K562 (cell line): ENCODE results near the gene BMAL1. TPM values are rescaled to one million over a fixed set of nuclear protein-coding genes. Genes with fewer than 3 reads are reported as not detected.
"Not testable (repeated sequence)": the region's sequence is repeated elsewhere in the genome, so short reads cannot be mapped to it uniquely, and the experiment has no call there.

Experiments
- ATAC-seq: fragments of 200-7000 bp; cut with Tn5 transposase; 3 replicates; pipeline ENCODE4 v1.9.1; 2020; ENCODE audit warnings: moderate library complexity
- BruUV-seq: library from RNA; stranded (reverse); fragments of 400-500 nt; replicated peaks from 2 replicates; lab custom pipeline; 2021; lab: Mats Ljungman, UMichigan
- CTCF ChIA-PET: fragments of 300-600 bp; formaldehyde crosslinking; extraction: SDS; loops from one replicate; lab custom pipeline; 2021; ENCODE audit warnings: low intra/inter-chr PET ratio; lab: Yijun Ruan, JAX
- POLR2A ChIA-PET: fragments of 300-600, 350-650 bp; sonication (Branson Sonifier 250); formaldehyde crosslinking; extraction: SDS; loops from one replicate; lab custom pipeline; 2021; ENCODE audit warnings: antibody characterized with exemption, inconsistent platforms; lab: Yijun Ruan, JAX
- DNase-seq, 4 experiments: peaks; one replicate each; pipeline versions ENCODE4 v3.0.0 to v3.0.0-alpha.2; 2011 to 2018; ENCODE audit warnings: low spot score in 3 of 4, mixed read lengths in 3 of 4; ENCODE audit errors: extremely low read depth in 1 of 4
- FAIRE-seq: peaks from 2 replicates; lab custom pipeline; 2011; peaks lifted over from hg19 to GRCh38; lab: Jason Lieb, UNC
- H2AFZ ChIP-seq: 2 replicates; pipeline ENCODE4 v1.6.0; 2011; ENCODE audit warnings: low read depth, low read length, control low read depth, inconsistent platforms
- H3K27ac ChIP-seq: fragments of 200-600 bp; 3 replicates; pipeline ENCODE4 v1.8.0; 2011; ENCODE audit warnings: low read depth, mild to moderate bottlenecking, control low read depth, inconsistent platforms, low read length, moderate library complexity, mixed read lengths; ENCODE audit errors: extremely low read depth
- H3K27me3 ChIP-seq, 2 experiments: fragments of 300-600 bp in 1 of 2; 2 replicates in 1 of 2; 3 replicates in 1 of 2; pipeline versions ENCODE4 v1.6.0 to v1.8.0; 2011; ENCODE audit warnings: inconsistent platforms in 2 of 2, low read length in 2 of 2, mild to moderate bottlenecking in 1 of 2, mixed read lengths in 1 of 2, moderate library complexity in 1 of 2; ENCODE audit not compliant: control insufficient read depth in 2 of 2, insufficient read depth in 2 of 2
- H3K36me3 ChIP-seq: fragments of 300-600 bp; 3 replicates; pipeline ENCODE4 v1.8.0; 2011; ENCODE audit warnings: mild to moderate bottlenecking, low read length, inconsistent platforms; ENCODE audit not compliant: control insufficient read depth, insufficient read depth
- H3K4me1 ChIP-seq, 2 experiments: fragments of 200-600 bp in 1 of 2; replicated peaks in 1 of 2; 2 replicates in 1 of 2; 3 replicates in 1 of 2; pipeline versions ENCODE4 v1.5.1 to v1.8.0; 2011; ENCODE audit warnings: inconsistent platforms in 2 of 2, low read length in 2 of 2, mild to moderate bottlenecking in 1 of 2, mixed read lengths in 1 of 2, moderate library complexity in 1 of 2; ENCODE audit not compliant: control insufficient read depth in 2 of 2, insufficient read depth in 2 of 2
- H3K4me2 ChIP-seq: 2 replicates; pipeline ENCODE4 v1.6.1; 2011; ENCODE audit warnings: low read length, control low read depth, inconsistent platforms, mixed read lengths; ENCODE audit not compliant: insufficient read depth
- H3K4me3 ChIP-seq: fragments of 200-600 bp; sonication (generic), shearing (Covaris generic); 2 replicates; pipeline ENCODE4 v1.5.1; 2016; ENCODE audit warnings: control low read depth, inconsistent platforms
- H3K79me2 ChIP-seq: fragments of 200-600 bp; 3 replicates; pipeline ENCODE4 v1.8.0; 2011; ENCODE audit warnings: low read length, inconsistent platforms; ENCODE audit not compliant: control insufficient read depth, insufficient read depth
- H3K9ac ChIP-seq, 2 experiments: 2 replicates each; pipeline versions ENCODE4 v1.6.0 to v1.6.1; 2011; ENCODE audit warnings: low read depth in 2 of 2, low read length in 2 of 2, control low read depth in 1 of 2, inconsistent platforms in 1 of 2, mild to moderate bottlenecking in 1 of 2, mixed read lengths in 1 of 2; ENCODE audit not compliant: insufficient read depth in 1 of 2
- H3K9me1 ChIP-seq: one replicate; pipeline ENCODE4 v1.6.0; 2011; ENCODE audit warnings: inconsistent platforms, mild to moderate bottlenecking, low read length, moderate library complexity; ENCODE audit not compliant: control insufficient read depth, insufficient read depth
- H3K9me3 ChIP-seq: replicated peaks from 2 replicates; pipeline ENCODE4 v1.5.1; 2011; ENCODE audit warnings: low read depth, low read length, inconsistent platforms; ENCODE audit not compliant: control insufficient read depth, insufficient read depth
- H4K20me1 ChIP-seq: replicated peaks from 2 replicates; pipeline ENCODE4 v1.6.1; 2011; ENCODE audit warnings: low read length, inconsistent platforms, mixed read lengths; ENCODE audit not compliant: control insufficient read depth, insufficient read depth
- ADNP ChIP-seq: fragments of 200-800 bp; sonication (Bioruptor generic); IDR thresholded peaks from 2 replicates; pipeline ENCODE4 v1.6.1; 2016; ENCODE audit warnings: missing genetic modification characterization, missing compliant biosample characterization
- BRD4 ChIP-seq: fragments of 200-600 bp; sonication (generic); IDR thresholded peaks from 2 replicates; pipeline ENCODE4 v1.6.1; 2017; ENCODE audit warnings: inconsistent platforms
- CEBPG ChIP-seq, 3 experiments: fragments of 200-800 bp in 1 of 3; sonication (Bioruptor generic) in 1 of 3; sonication (generic) in 1 of 3; formaldehyde crosslinking in 1 of 3; IDR thresholded peaks in 2 of 3; conservative IDR thresholded peaks in 1 of 3; 2 replicates each; pipeline versions ENCODE4 v1.6.1 to v1.8.0; 2016 to 2022; ENCODE audit warnings: missing compliant biosample characterization in 2 of 3, missing genetic modification characterization in 2 of 3, mild to moderate bottlenecking in 1 of 3, missing genetic modification reagents in 1 of 3
- ELF4 ChIP-seq: fragments of 450-650 bp; formaldehyde crosslinking; IDR thresholded peaks from 2 replicates; pipeline ENCODE4 v1.4.0; 2022; ENCODE audit warnings: missing genetic modification characterization
- KHSRP ChIP-seq: fragments of 450-650 bp; IDR thresholded peaks from 2 replicates; pipeline ENCODE4 v1.6.1; 2017
- KLF10 ChIP-seq: fragments of 250-450 bp; sonication (Bioruptor Pico); IDR thresholded peaks from 2 replicates; pipeline ENCODE4 v1.6.1; 2021; ENCODE audit warnings: matching md5 sums
- PHB2 ChIP-seq: fragments of 450-650 bp; IDR thresholded peaks from 2 replicates; pipeline ENCODE4 v1.6.1; 2017; ENCODE audit warnings: low read depth
- PHTF2 ChIP-seq: fragments of 250-450 bp; sonication (Bioruptor Pico); IDR thresholded peaks from 2 replicates; pipeline ENCODE4 v1.5.0; 2021; ENCODE audit warnings: mild to moderate bottlenecking
- RBM22 ChIP-seq: fragments of 200-400 bp; formaldehyde crosslinking; IDR thresholded peaks from 2 replicates; pipeline ENCODE4 v1.6.1; 2018; ENCODE audit warnings: low read length, low read depth; ENCODE audit not compliant: poor library complexity, severe bottlenecking
- TAF9B ChIP-seq: fragments of 450-650 bp; IDR thresholded peaks from 2 replicates; pipeline ENCODE4 v1.6.1; 2018; ENCODE audit warnings: mild to moderate bottlenecking; ENCODE audit not compliant: partially characterized antibody
- TEAD2 ChIP-seq: fragments of 450-650 bp; IDR thresholded peaks from 2 replicates; pipeline ENCODE4 v1.6.1; 2016; ENCODE audit warnings: missing genetic modification characterization, control low read depth, missing compliant biosample characterization
- ZFP1 ChIP-seq: fragments of 450-650 bp; formaldehyde crosslinking; IDR thresholded peaks from 2 replicates; pipeline ENCODE4 v1.4.0; 2020; ENCODE audit warnings: mild to moderate bottlenecking, mixed read lengths
- ZNF217 ChIP-seq: sonication (generic); formaldehyde crosslinking; IDR thresholded peaks from 2 replicates; pipeline ENCODE4 v1.8.0; 2022; ENCODE audit warnings: mild to moderate bottlenecking, missing genetic modification reagents
- ZNF354B ChIP-seq: fragments of 250-450 bp; sonication (Bioruptor Pico); IDR thresholded peaks from 2 replicates; pipeline ENCODE4 v1.4.0; 2020
- ZNF507 ChIP-seq: conservative IDR thresholded peaks from 2 replicates; pipeline ENCODE4 v1.6.1; 2017; ENCODE audit warnings: missing genetic modification characterization, missing compliant biosample characterization
- ZNF830 ChIP-seq: fragments of 250-450 bp; sonication (Bioruptor Pico); IDR thresholded peaks from 2 replicates; pipeline ENCODE4 v1.5.0; 2021; ENCODE audit warnings: mild to moderate bottlenecking
- WGBS: fragments of 100-300 bp; shearing (Covaris generic); methylation state at CpG from one replicate; pipeline ENCODE4 v1.1.6; 2016; ENCODE audit warnings: low coverage, mixed read lengths; ENCODE audit not compliant: insufficient coverage; ENCODE audit errors: missing lambda C conversion rate; 5-methylcytosine and 5-hydroxymethylcytosine counted together
- in situ Hi-C: fragments of 300-500 bp; cut with MboI; formaldehyde crosslinking; loops from 4 replicates; pipeline ENCODE4 v1.15.0; 2018; ENCODE audit warnings: inconsistent platforms, mixed read lengths
- intact Hi-C: fragments of 100-400 bp; cut with micrococcal nuclease; formaldehyde crosslinking; loops from 2 replicates; pipeline ENCODE4 v1.14.2; 2022
- polyA plus RNA-seq, 8 experiments: library from polyadenylated mRNA; depleted of rRNA in 4 of 8; stranded (reverse) in 5 of 8; unstranded in 3 of 8; fragments of >200 nt; fragmentation: Nextera tagmentation in 2 of 8; fragmentation: Illumina TruSeq in 1 of 8; extraction: Ambion mirVana in 2 of 8; extraction: Trizol in 1 of 8; gene quantifications; 2 replicates each; pipeline versions ENCODE4 v1.2.1 to v1.2.3, GENCODE V29; 2011 to 2014; ENCODE audit warnings: inconsistent platforms in 1 of 8, missing spikeins in 1 of 8
- total RNA-seq, 7 experiments: library from RNA; depleted of rRNA in 6 of 7; stranded (reverse); fragments of >200 nt in 6 of 7; fragmentation: Illumina TruSeq in 2 of 7; extraction: Trizol in 2 of 7; gene quantifications; 2 replicates each; pipeline versions ENCODE4 v1.2.1 to v1.2.3, GENCODE V29; 2011 to 2021; ENCODE audit warnings: low replicate concordance in 1 of 7

BMAL1 gene
- total and polyA plus RNA-seq, 9 of the 15 experiments (the other 6 are each of a cell fraction or from before 2014, with no cell fraction given), result 0.14 to 2.4 (median 0.64) TPM

DNA sequence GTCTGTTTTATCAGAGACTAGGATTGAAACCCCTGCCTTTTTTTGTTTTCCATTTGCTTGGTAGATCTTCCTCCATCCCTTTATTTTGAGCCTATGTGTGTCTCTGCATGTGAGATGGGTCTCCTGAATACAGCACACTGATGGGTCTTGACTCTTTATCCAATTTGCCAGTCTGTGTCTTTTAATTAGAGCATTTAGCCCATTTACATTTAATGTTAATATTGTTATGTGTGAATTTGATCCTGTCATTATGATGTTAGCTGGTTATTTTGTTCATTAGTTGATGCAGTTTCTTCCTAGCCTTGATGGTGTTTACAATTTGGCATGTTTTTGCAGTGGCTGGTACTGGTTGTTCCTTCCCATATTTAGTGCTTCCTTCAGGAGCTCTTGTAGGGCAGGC, 120.7 kb downstream of the BMAL1 start:
- H3K36me3 ChIP-seq, H4K20me1 ChIP-seq, ATAC-seq, DNase-seq, CTCF ChIA-PET, H2AFZ ChIP-seq, H3K9me1 ChIP-seq, intact Hi-C loops, BruUV-seq, H3K4me3 ChIP-seq, in situ Hi-C loops, H3K79me2 ChIP-seq, H3K4me2 ChIP-seq, POLR2A ChIA-PET, H3K9ac ChIP-seq, H3K4me1 ChIP-seq, FAIRE-seq, H3K9me3 ChIP-seq, H3K27me3 ChIP-seq, H3K27ac ChIP-seq: not testable (repeated sequence)
- TF ChIP-seq ZNF507 (tag), result peak; percentile 92
- 0 out of 2 replicates have a peak, but pooled peaks have one; percentile 41 for TF ChIP-seq ZNF354B (CRISPR knock-in tag)

DNA sequence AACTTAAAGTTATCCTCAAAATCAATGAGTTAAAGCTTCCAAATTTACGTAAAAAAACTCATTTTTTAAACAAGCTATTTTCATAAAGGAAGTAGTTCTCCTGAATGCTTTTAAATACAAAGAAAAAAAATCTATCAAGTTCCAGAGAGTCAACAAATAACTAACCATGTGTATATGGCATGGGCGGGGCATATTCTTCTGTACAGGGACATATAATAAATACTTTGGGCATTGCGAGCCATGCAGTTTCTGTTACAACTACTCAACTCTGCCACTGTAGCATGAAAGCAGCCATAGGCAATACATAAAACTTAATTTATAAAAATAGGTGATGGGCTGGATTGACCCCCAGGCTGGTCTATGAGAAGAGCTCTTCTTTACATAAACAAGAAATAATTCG, 127.6 kb downstream of the BMAL1 start:
- intact Hi-C loops, result no loop called here
- FAIRE-seq (no peak), DNase-seq (no peak), ATAC-seq (no peak)
- in situ Hi-C loops, result no loop called here
- ChIA-PET CTCF (no interaction called here), POLR2A (interaction anchor here (0.6 kb wide), 2 partner anchors 14 to 345 kb away, joined by 3 to 4 read pairs; no protein-coding TSS in a partner anchor)
- no peaks in the 10 kb centered on the region; the same call in 1 of the 2 replicates for H3K9me3 ChIP-seq
- no peak overlapping the region for H3K4me3 ChIP-seq
- no peaks in the 10 kb centered on the region for H3K4me1 ChIP-seq
- H3K36me3 ChIP-seq, result peaks cover 5% of the 10 kb centered on the region; the same call in 1 of the 3 replicates
- no peak for TF ChIP-seq PHTF2 (CRISPR knock-in tag)
- no peak for TF ChIP-seq CEBPG (CRISPR knock-in tag; IDR thresholded peaks at IDR 0.05)
- TF ChIP-seq CEBPG (tag; conservative IDR thresholded peaks at IDR 0.05 in 1 of 2, IDR thresholded peaks at IDR 0.05 in 1 of 2), result no peak
- no peak for TF ChIP-seq BRD4
- TF ChIP-seq PHB2, result no peak
- no peak for TF ChIP-seq RBM22
- no peak for TF ChIP-seq KHSRP
- TF ChIP-seq TAF9B, result no peak
- TF ChIP-seq ADNP, result no peak
- TF ChIP-seq ZFP1, result no peak
- no peak for TF ChIP-seq KLF10
- TF ChIP-seq ZNF217 (CRISPR knock-in tag), result no peak
- TF ChIP-seq ELF4 (CRISPR knock-in tag), result no peak
- TF ChIP-seq TEAD2, result no peak
- no peak for TF ChIP-seq ZNF830
- no peaks in the 10 kb centered on the region for H3K27me3 ChIP-seq
- no peak overlapping the region for H3K4me2 ChIP-seq
- no peaks in the 10 kb centered on the region for H3K79me2 ChIP-seq
- no peaks in the 10 kb centered on the region for H4K20me1 ChIP-seq
- H2AFZ ChIP-seq, result no peak overlapping the region
- whole genome bisulfite sequencing, result 74% methylated on average over 4 of the region's 4 CpGs
- H3K9ac ChIP-seq, result no peak overlapping the region
- no TSS peak for BruUV-seq
- no peak overlapping the region for H3K27ac ChIP-seq
- no peaks in the 10 kb centered on the region for H3K9me1 ChIP-seq
